MM.1S (cell line): ENCODE measurements around the gene IFRD2.

Experiments
- DNase-seq: peaks from one replicate; pipeline ENCODE4 v3.0.0-alpha.2; 2015
- H2AFZ ChIP-seq: fragments of 300-600 bp; sonication (generic); 2 replicates; pipeline ENCODE4 v1.6.0; 2016; ENCODE audit warnings: antibody characterized with exemption, low read length
- H3F3A ChIP-seq: fragments of 300-600 bp; sonication (generic); 2 replicates; pipeline ENCODE4 v1.6.1; 2016; ENCODE audit warnings: mild to moderate bottlenecking, antibody characterized with exemption, low read length, moderate library complexity, mixed read lengths; ENCODE audit not compliant: insufficient read depth
- H3K27ac ChIP-seq: fragments of 300-600 bp; sonication (generic); 2 replicates; pipeline ENCODE4 v1.5.1; 2016; ENCODE audit warnings: mild to moderate bottlenecking, low read length
- H3K27me3 ChIP-seq: fragments of 300-600 bp; sonication (generic); replicated peaks from 2 replicates; pipeline ENCODE4 v1.6.0; 2016; ENCODE audit warnings: low read length; ENCODE audit not compliant: insufficient read depth
- H3K36me3 ChIP-seq: fragments of 300-600 bp; sonication (generic); replicated peaks from 2 replicates; pipeline ENCODE4 v1.6.1; 2016; ENCODE audit warnings: mild to moderate bottlenecking, low read length, mixed read lengths; ENCODE audit not compliant: insufficient read depth
- H3K4me1 ChIP-seq: fragments of 300-600 bp; sonication (generic); 2 replicates; pipeline ENCODE4 v1.6.1; 2016; ENCODE audit warnings: low read length, mixed read lengths
- H3K4me2 ChIP-seq: fragments of 300-600 bp; sonication (generic); 2 replicates; pipeline ENCODE4 v1.6.0; 2016; ENCODE audit warnings: low read depth, low read length
- H3K4me3 ChIP-seq: fragments of 300-600 bp; sonication (generic); 2 replicates; pipeline ENCODE4 v1.5.1; 2016; ENCODE audit warnings: low read length, mixed read lengths
- H3K79me2 ChIP-seq: fragments of 300-600 bp; sonication (generic); 2 replicates; pipeline ENCODE4 v1.6.1; 2016; ENCODE audit warnings: mixed run types, low read length, mixed read lengths
- H3K9ac ChIP-seq: fragments of 300-600 bp; sonication (generic); 2 replicates; pipeline ENCODE4 v1.6.1; 2016; ENCODE audit warnings: low read length, mixed read lengths
- H3K9me2 ChIP-seq: fragments of 300-600 bp; sonication (generic); replicated peaks from 2 replicates; pipeline ENCODE4 v1.6.1; 2016; ENCODE audit warnings: mild to moderate bottlenecking, low read length, mixed read lengths; ENCODE audit not compliant: insufficient read depth
- H3K9me3 ChIP-seq: fragments of 300-600 bp; sonication (generic); replicated peaks from 2 replicates; pipeline ENCODE4 v1.6.1; 2016; ENCODE audit warnings: mild to moderate bottlenecking, low read length, mixed read lengths; ENCODE audit not compliant: insufficient read depth
- H4K20me1 ChIP-seq: fragments of 300-600 bp; sonication (generic); 2 replicates; pipeline ENCODE4 v1.6.1; 2016; ENCODE audit warnings: mild to moderate bottlenecking, low read length, moderate library complexity, mixed read lengths; ENCODE audit not compliant: insufficient read depth
- EZH2 ChIP-seq: fragments of 300-600 bp; sonication (generic); optimal IDR thresholded peaks from 2 replicates; pipeline ENCODE3; 2017; ENCODE audit warnings: low read depth, mild to moderate bottlenecking, antibody characterized with exemption, low read length, mixed read lengths
- EZH2phosphoT487 ChIP-seq: fragments of 300-600 bp; sonication (generic); IDR thresholded peaks from 2 replicates; pipeline ENCODE4 v1.6.1; 2018; ENCODE audit warnings: antibody characterized with exemption, low read length
- TF ChIP-seq, protein P1 (sequence below): fragments of 300-600 bp; sonication (generic); IDR thresholded peaks from 2 replicates; pipeline ENCODE4 v1.5.1; 2016; ENCODE audit warnings: antibody characterized with exemption, low read length, mixed read lengths

IFRD2 gene

DNA sequence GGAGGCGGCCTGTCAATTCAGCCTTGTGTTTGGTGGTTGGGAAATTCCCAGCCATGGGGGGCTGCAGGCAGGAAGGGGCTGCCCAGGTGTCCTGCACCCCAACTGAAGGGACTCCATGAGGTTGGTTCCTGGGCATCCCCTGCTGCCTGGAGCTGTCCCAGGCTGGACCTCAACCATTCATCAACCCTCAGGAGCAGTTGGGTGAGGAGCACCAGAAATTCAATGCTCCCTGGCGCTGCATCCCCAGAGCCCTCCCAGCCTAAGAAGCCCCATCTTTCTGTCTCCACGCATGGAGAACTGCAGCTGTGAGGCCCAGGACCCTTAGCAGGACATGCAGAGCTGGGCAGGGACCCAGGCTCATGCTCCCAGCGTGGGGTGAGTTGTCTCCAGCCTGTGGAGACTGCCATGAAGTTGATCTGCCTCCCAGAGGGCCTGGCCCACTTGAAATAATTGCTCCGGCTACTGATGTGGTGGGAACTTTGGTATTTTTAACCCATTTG is 31.2 kb downstream of the IFRD2 start:
- peaks cover 8% of the 10 kb centered on the region for H3K36me3 ChIP-seq
- TF ChIP-seq, protein P1, sequence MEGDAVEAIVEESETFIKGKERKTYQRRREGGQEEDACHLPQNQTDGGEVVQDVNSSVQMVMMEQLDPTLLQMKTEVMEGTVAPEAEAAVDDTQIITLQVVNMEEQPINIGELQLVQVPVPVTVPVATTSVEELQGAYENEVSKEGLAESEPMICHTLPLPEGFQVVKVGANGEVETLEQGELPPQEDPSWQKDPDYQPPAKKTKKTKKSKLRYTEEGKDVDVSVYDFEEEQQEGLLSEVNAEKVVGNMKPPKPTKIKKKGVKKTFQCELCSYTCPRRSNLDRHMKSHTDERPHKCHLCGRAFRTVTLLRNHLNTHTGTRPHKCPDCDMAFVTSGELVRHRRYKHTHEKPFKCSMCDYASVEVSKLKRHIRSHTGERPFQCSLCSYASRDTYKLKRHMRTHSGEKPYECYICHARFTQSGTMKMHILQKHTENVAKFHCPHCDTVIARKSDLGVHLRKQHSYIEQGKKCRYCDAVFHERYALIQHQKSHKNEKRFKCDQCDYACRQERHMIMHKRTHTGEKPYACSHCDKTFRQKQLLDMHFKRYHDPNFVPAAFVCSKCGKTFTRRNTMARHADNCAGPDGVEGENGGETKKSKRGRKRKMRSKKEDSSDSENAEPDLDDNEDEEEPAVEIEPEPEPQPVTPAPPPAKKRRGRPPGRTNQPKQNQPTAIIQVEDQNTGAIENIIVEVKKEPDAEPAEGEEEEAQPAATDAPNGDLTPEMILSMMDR: no peak
- TF ChIP-seq EZH2 (no peak), EZH2phosphoT487 (no peak)
- peak overlapping the region; percentile 83; the same call in 1 of the 2 replicates for H3K9ac ChIP-seq
- no peak overlapping the region for H2AFZ ChIP-seq
- H3K4me2 ChIP-seq: peak overlapping the region; percentile 99; the same call in 1 of the 2 replicates
- no peaks in the 10 kb centered on the region for H4K20me1 ChIP-seq
- no peaks in the 10 kb centered on the region for H3K9me2 ChIP-seq
- no peak overlapping the region for H3K27ac ChIP-seq
- H3K4me3 ChIP-seq: peak overlapping the region; percentile 76
- H3K4me1 ChIP-seq: peaks cover 6% of the 10 kb centered on the region; the same call in 1 of the 2 replicates
- 0 out of 2 replicates have a peak, but pooled peaks cover 6% of the 10 kb centered on the region for H3F3A ChIP-seq
- DNase-seq: no peak
- no peaks in the 10 kb centered on the region for H3K9me3 ChIP-seq
- H3K27me3 ChIP-seq: peaks cover 9% of the 10 kb centered on the region
- no peaks in the 10 kb centered on the region for H3K79me2 ChIP-seq

DNA sequence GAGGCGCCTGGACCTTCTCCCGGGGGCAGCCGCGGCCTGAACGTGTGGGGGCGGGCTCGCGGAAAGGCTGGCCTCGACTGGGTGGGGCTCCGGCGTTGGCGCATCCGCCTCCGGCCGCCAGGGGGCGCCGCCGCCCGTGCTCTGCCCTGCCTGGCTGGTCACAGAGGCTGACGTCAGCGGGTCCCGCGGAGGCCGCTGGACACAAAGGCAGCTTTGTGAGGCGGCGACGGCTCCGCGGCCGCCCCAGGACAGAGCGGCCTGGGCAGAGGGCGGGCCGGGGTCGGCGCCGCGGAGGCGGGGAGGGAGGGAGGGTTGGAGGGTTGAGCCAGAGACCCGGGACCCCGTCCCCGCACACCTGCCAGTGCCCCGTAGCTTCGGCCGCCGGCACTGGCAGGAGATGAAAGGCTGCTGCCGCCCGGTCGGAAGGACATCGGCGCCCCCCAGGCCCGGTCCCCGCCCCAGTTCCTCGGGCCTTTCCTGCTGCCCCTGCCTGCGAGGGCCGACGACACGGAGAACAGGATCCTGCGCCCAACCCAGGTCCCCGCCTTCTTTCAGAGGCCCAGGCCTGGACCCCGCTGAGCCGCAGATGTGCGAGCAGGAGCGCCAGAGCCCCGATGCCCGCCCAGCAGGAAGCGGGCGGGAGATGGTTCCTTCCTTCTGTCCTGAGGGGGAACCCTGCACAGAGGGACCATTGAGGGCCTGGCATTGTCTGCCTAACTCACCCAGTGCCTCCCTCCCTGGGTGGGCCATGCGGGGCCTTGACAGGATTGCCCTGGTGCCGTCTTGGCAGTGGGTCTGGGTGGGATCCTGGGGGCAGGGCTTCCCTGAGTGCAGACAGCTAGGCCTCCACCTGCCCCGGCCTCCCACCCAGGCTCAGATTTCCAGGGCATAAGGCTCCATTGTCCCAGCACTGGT is 31.9 kb downstream of the IFRD2 start:
- Histone ChIP-seq H2AFZ (peak overlapping the region; percentile 93), H3F3A (0 out of 2 replicates have a peak, but pooled peaks cover 6% of the 10 kb centered on the region)
- peak; percentile 87 for DNase-seq

DNA sequence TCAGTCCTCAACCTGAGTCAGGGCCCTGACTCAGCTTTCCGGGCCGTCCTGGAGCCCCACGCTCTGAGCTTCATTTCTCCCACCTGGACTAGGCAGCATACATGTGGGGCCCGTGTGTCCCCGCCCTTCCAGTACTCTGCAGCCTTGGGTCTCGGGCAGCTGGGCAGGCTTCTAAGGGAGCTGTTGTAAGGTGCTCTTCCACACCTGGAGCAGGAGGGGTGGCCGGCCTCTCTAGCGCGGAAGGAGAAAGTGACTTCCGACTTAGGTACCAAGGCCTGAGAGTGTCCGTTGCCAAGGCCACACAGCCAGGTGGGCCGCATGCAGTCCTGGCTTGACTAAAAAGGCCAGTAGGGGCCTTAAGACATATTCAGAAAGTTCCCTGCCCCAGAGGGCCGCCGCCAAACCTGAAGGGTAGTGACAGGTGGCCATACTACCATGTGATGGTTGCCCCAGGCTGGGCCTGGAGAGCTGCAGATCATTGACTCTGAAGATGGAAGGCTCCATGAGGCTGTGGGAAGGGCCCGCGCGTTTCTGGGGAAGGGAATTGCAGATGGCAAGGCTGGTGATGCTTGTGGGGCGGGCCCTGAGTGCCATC is 32.7 kb downstream of the IFRD2 start:
- H3K27ac ChIP-seq: no peak overlapping the region
- no peaks in the 10 kb centered on the region for H3K9me3 ChIP-seq
- peaks cover 6% of the 10 kb centered on the region; the same call in 1 of the 2 replicates for H3K4me1 ChIP-seq
- H3F3A ChIP-seq: 0 out of 2 replicates have a peak, but pooled peaks cover 6% of the 10 kb centered on the region
- peak overlapping the region; percentile 7; the same call in 1 of the 2 replicates for H3K9ac ChIP-seq
- no peak for DNase-seq
- H3K4me3 ChIP-seq: peak overlapping the region; percentile 76; the same call in 1 of the 2 replicates
- peaks cover 8% of the 10 kb centered on the region for H3K36me3 ChIP-seq
- peak overlapping the region; percentile 99 for H3K4me2 ChIP-seq
- TF ChIP-seq, protein P1: no peak
- TF ChIP-seq EZH2 (no peak), EZH2phosphoT487 (no peak)
- H3K9me2 ChIP-seq: no peaks in the 10 kb centered on the region
- H2AFZ ChIP-seq: 0 out of 2 replicates have a peak overlapping the region, but pooled peaks have one; percentile 22
- H3K27me3 ChIP-seq: no peaks in the 10 kb centered on the region
- H4K20me1 ChIP-seq: no peaks in the 10 kb centered on the region
- H3K79me2 ChIP-seq: no peaks in the 10 kb centered on the region

More for the DNA sequence above, 31.9 kb downstream of the IFRD2 start:
- H4K20me1 ChIP-seq: no peaks in the 10 kb centered on the region
- no peaks in the 10 kb centered on the region for H3K9me2 ChIP-seq
- H3K27ac ChIP-seq: no peak overlapping the region
- TF ChIP-seq EZH2phosphoT487: no peak
- TF ChIP-seq EZH2: no peak
- TF ChIP-seq, protein P1: peak; percentile 91
- peaks cover 2% of the 10 kb centered on the region; the same call in 1 of the 2 replicates for H3K27me3 ChIP-seq
- peak overlapping the region; percentile 76 for H3K4me3 ChIP-seq
- peaks cover 8% of the 10 kb centered on the region for H3K36me3 ChIP-seq
- no peaks in the 10 kb centered on the region for H3K9me3 ChIP-seq
- H3K9ac ChIP-seq: peak overlapping the region; percentile 83
- peaks cover 6% of the 10 kb centered on the region; the same call in 1 of the 2 replicates for H3K4me1 ChIP-seq
- H3K4me2 ChIP-seq: peak overlapping the region; percentile 99
- H3K79me2 ChIP-seq: no peaks in the 10 kb centered on the region
